Renal cortex interstitium (tissue), 11 donors: ENCODE measurements around the gene EHF. TPM values are rescaled to one million over a fixed set of nuclear protein-coding genes. Genes with fewer than 3 reads are reported as not detected.

ENCODE experiments used
- DNase-seq, 11 donors: peaks; one replicate each; pipeline ENCODE4 v3.0.0-alpha.2; 2013; ENCODE audit warnings: low read depth in 9 of 11, low spot score in 4 of 11; ENCODE audit errors: extremely low read depth in 1 of 11
- polyA plus RNA-seq, 3 donors: library from polyadenylated mRNA; unstranded; fragments of 120-200 nt; gene quantifications; one replicate each; pipeline ENCODE4 v1.2.1, GENCODE V29; 2013; ENCODE audit not compliant: insufficient read length in 3 of 3

EHF gene
- polyA plus RNA-seq, 3 donors: 18.4 to 19.0 (median 18.9) TPM

DNA sequence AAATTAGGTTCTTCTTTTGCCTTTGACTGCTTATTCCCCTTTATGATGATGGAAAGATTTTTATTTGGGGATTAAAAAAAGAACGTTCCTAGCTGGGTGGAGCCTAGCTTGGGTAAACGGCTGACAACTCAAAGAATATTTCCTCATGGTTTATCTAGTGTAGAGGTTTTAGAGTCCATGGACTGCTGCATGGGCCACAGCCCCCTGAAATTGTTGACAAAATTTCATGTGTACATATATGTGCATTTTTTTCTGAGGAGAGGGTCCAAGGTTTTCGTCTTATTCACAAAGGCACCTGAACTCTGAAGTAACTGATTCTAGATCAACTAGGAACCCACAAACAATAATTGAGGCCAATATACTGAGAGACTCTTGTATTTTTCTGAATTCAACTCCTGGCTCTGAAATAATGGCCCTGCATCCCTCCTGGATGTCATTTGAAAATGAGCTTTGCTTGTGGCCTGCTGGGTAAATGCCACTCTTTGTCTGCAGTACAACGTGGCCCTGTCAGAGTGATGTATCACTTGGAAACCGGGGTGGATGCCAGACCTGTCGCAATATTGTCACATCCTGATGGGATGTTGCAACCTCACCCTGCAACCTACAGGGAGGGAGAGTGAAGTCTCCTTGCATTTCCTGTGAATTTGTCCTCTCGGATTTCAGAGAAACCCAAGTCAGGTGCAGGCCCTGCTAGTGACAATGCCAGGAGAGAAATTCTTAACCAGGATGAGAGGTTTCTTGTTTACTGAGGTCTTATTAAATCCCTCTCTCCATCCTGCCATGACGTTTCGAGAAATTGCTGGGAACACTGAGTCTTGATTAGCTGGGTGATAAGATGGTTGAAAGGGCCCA, 33.8 kb downstream of the EHF start:
- no peak for DNase-seq

DNA sequence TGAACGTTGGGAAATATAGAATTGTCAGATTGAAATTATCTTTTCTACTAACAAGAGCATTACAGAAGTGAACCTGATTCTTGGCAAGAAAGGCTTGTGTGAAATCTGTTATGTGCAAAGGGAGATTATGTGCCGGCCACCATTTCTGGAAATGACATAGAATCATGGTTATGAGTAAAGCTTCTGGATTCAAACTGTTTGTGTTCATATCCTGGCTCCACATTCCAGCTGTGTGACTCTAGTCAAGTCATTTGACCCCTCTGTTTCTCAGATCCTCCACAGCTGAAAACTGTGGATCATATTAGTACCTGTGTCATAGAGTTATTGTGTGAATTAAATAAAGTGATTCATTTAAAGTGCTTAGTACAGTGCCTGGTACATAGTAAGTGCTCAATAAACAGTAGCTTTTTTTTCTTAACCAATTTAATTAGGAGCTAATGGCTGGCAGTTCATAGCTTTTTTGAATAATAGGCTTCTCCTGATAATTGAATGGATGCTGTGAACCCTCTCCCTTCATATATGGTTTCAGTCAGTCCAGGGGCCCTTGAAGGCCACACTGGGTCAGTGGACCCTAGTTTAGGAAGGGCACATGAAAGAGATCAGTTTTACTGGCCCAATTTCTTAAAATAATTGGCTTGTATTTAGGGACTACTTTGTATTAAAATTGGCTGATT, 34.6 kb downstream of the EHF start:
- DNase-seq: no peak

DNA sequence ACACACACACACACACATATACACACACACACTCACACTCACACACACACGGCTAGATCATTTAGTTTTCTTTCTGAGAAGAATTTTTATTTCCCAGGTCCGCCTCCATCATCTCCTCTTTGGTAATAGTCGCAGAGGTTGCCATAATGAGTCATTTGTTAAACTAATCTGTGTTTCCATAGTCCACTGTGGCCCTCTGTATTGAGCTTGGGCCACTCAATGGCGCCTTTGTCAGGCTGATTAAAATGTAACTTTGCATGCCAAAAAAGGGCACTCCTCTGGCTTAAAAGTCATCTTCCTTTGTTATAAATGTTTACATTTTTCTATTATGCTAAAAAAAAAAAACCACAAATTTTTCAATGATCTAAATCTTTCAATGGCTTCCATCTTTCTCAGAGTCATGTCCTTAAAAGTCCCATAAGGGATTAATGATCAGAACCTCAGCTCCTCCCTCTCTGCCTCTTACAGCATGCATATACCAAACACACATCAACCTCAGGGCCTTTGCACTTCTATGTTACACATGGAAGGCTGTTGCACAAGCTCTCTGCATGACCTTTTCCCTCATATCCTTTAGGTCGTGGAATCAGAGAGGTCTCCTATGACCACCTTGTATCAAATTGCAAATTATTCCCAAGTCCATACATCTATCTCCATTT, 35.3 kb downstream of the EHF start:
- DNase-seq: no peak

DNA sequence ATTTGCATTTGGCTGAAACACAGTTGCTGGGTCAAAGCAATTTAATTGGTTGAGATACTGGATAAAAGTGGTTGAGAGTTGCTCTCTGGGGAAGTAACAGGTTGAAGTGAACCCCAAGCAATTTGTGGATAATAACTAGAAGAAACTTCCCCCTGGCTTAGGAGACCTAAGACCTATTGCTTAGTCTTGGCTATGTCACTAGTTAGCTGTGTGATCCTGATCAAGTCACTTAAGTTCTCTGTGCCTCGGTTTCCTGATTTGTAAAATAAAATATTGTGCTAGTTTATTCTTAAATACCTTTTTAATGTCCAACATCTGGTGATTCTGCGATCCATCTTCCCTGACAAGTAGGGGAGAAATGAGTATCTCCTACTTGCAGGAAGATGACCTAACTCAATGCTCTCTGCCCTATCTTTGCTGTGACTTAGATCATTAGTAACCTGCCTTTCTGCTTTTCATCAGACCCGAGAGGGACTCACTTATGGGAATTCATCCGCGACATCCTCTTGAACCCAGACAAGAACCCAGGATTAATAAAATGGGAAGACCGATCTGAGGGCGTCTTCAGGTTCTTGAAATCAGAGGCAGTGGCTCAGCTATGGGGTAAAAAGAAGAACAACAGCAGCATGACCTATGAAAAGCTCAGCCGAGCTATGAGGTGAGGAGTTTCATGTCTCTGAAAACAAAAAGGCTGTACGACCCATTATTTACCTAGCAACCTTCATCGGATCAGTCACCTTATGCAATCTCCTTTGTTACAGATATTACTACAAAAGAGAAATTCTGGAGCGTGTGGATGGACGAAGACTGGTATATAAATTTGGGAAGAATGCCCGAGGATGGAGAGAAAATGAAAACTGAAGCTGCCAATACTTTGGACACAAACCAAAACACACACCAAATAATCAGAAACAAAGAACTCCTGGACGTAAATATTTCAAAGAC, 37.5 kb downstream of the EHF start:
- no peak for DNase-seq

DNA sequence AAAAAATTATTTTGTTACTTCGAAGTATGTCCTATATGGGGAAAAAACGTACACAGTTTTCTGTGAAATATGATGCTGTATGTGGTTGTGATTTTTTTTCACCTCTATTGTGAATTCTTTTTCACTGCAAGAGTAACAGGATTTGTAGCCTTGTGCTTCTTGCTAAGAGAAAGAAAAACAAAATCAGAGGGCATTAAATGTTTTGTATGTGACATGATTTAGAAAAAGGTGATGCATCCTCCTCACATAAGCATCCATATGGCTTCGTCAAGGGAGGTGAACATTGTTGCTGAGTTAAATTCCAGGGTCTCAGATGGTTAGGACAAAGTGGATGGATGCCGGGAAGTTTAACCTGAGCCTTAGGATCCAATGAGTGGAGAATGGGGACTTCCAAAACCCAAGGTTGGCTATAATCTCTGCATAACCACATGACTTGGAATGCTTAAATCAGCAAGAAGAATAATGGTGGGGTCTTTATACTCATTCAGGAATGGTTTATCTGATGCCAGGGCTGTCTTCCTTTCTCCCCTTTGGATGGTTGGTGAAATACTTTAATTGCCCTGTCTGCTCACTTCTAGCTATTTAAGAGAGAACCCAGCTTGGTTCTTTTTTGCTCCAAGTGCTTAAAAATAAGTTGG, 38.3 kb downstream of the EHF start:
- DNase-seq: no peak

DNA sequence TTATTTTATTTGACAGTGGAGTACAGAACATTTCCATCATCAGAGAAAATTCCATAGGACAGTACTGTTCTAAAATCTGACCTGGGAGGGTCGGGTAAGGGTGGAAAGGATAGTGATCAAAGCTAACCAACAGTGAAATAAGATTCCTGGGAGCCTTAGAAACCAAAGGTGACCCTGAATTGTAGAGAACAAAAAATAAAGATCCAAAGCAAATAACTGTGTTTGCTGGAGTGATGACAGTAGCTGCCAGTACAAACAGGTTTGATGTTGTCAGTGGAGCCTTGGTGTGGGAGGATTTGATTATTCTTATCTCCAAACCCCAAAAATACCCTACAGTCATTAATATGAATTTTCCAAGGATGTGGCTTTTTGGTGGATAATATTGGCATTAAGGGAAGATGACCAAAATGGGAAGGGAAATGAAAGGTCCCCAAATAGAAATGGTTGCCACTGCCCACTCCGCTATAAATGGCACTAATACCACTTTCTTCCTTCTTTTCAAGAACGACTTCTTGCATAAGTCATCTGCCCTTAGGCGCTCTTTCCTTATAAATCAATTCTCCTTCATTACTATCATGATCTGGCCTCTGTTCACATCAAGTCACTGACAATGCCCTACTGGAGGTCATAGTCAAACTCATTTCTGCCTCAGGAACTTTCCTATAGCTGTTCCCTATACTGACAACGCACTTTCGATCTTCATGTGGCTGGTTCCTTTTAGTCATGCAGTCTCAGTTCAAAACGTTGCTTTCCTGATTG, 44.4 kb downstream of the EHF start:
- no peak for DNase-seq

DNA sequence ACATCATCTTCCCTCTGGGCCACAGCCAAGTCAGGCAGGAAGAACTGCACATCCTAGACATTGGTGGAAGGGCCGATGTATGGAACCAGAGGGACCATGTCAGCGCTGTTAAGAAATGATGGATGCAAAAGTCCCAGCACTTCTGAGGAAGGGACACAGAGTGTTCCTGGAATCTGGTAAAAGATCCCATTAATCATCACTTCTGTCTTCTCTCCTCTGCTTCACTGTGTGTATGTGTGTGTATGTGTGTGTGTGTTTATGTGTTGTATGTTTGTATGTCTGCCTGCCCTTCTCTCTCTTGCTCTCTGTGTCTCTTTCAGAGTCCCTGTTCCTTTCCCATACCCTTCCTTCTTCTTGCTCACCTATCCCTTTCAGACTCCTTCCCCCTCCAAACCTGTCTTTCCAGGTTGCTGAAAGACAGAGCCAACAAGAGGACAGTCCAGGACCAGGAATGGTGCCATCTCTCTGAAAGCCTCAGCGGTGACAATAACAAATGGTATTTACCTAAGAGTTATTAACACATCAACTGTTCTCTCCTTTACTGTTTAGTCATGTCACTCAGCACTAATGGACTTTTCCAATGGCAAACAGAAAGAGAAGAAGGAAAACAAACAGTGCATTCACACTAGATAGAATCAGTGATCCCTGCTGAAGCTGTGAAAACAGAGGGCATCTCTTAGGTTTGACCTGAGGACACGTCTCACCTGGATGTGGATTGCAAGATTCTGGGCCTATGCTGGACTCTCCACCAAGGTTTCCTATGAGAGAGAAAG, 47.1 kb downstream of the EHF start:
- DNase-seq: no peak

DNA sequence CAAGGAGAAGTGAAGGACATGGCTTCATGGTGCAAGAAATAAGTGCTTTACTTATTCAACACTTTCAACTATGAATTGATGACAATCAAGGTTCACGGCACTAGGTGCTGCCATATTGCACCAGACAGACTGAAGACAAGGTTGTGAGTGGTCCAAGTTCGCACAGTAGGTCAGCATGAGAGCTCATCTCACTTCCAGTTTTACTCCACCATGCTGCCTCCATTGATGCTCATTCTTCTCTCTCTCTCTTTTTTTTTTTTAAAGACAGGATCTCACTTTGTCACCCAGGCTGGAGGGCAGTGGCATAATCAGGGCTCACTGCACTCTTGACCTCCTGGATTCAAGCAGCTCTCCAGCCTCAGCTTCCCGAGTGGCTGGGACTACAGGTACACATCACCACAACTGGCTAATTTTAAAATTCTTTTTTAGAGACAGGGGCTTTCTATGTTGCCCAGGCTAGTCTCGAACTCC, 47.7 kb downstream of the EHF start:
- no peak for DNase-seq

DNA sequence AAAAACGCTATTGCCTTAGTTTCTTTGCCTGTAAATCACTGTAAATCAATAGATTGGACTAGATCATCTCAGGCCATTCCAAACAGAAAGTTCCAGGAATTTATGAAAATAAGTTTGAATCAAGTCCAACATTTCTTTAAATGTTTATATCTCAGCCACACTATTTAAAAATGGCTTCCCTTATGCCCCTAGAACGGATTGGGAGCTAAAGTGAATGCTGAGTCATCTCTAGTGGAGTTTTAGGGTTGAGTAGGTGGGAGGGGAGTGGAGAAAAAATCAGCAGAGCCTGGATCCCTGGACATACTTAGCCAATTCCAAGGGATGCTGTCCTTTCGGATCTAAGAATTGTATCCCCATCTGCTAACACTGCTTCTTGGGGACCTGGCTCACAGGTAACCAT, 48.6 kb downstream of the EHF start:
- DNase-seq: no peak

DNA sequence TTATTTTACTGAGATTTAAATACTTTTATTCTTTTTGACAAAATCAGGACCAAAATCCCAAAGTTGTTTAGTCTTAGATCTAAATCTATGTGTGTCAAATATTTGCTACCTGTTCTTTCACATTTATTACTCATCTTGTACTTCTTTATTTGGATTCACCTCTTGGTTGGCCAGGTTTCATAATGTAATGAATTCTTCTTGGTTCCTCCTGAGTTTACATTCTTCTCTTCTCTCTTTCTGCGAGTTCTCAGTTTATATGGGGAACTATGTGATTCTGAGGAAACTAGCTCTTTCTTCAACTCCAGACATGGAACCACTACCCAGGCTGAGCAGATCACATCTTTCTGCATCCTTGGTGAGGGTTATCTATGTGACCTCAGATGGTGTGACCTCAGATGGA, 50.2 kb downstream of the EHF start:
- no peak for DNase-seq

DNA sequence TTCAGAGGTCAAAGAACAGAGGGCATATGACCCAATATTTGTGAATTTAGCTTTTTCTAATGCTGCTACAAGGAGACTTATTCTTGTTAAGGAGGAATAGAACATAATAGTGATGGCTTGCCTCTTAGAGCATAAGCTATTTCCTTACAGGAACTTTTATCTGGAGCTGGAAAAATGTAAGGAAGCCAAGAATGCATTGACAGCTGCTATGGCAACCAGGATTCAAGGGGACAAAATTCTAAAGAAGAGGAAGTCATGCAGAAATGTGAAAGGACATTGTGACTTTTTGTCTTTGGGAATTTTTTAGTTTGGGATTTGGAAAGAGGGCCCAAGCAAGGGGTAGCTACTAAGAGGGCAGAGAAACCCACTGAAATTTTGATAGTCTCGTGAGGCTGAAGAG, 51.1 kb downstream of the EHF start:
- DNase-seq: no peak

DNA sequence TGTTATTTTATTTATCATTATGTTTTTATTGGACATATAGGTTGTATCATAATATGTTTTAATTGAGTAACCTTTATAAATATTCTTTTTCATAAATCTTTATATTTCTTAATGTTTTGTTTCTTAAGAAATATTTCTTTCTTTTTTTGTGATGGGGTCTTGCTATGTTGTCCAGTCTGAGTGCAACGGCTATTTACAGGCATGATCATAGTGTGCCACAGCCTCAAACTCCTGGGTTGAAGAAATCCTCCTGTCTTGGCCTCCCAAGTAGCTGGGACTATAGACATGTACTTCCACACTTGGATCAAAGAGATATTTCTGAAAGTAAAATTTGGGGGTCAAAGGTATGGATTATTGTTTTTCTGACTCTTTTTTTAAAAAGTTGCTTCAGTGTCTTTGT, 53.1 kb downstream of the EHF start:
- no peak for DNase-seq

DNA sequence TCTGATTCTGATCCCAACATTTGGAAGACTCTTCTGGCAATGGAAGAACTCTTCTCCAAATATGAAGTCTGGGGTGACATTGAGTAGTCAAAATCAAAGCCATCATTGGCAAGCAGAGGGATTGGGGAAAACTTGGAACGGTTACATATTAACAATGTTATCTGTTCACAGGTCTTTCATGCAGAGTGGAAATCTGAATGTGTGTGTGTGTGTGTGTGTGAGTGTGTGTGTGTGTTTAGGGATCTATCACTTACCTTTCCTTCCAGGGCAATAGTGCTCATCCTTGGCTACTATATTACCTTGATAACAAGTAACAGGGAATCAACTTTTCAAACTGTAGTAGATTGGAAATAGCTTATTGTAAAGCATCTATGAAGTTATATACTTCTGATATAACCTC, 55.3 kb downstream of the EHF start:
- no peak for DNase-seq

DNA sequence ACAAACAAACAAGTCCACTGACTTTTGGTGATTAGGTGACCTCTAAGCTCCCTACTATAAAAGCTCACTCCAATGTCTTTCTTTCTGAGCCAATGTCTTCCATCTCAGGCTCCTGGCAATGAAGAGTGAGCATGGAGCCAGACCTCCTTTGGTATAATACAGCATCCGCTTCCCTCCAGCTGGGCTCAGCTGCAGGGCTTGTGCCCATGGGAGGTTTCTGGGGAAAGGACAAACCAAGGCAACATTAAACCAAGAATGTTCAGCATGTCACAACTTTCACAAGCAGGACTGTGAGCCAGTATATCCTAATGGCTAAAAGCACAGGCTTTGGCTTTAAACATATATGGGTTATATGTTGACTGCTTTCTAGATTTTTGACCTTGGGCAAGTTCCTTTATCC, 58.8 kb downstream of the EHF start:
- DNase-seq: no peak

DNA sequence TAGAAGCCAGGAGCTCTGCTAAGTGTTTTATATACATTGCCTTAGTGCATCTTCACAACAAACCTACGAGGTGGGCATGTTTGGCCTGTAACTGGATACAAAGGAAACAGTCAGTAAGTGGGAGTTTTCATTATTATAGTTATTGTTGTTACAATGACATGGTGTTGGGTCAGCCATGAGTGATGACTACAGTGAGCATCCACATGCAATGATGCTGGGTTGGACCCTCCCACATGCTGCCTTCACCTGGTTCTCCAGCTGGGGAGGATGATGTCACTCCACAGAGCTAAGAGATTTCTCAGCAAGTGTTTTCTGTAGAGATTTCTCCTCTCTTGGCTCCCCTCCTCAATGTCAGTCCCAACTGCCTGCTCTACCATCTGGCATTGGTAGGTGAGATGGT, 59.3 kb downstream of the EHF start:
- DNase-seq: no peak

DNA sequence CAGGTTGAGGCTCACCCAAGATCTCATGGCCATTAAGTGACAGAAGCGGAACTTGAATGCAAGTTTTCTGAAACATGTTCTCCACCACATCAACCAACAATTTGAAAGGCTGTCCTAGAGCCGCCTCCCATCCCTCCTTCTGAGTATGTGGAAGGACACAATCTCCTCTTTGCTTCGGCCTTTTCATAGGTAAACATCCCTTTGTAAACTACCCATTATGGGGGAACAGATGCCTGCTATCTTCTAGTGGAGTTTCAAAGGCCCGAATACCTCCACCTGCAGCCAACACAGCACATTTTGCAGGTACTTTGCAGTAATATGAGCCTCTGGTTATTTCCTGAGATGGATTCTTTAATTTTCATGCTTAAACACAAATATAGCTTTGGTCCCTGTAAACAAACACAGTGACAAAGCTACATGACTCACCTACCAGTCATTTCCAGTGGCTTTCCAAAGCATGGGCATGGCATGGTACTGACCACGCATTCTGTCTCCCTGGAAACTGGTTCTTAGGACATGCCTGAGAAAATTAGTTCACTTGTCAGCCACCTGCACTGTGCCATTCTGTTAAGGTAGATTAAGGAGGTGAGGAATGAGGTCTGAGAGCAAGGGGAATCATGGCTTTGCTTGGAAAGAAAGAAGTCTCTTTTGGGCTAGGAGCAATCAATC, 60.2 kb downstream of the EHF start:
- peak in 1 of 11 donors; percentile 1 for DNase-seq

DNA sequence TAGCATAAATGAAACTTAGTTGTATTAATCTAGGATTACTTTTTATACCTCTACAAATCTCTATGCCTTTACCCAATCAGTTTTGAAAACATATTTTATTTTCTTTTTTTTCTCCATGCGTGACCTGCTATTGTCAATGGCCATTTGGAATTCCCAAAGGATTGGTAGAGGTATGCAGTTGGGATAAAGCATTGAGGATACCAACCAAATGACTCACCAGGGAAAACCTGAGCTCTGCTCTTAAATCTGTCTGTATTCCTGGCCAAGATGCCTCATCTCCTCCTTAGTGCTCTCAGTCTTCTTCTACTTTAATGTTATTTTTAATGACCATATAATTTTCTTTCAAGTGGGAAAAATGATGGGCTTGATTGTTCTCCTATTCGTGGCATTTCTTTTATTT, 61.9 kb downstream of the EHF start:
- no peak for DNase-seq
